Stimulated activated CD4-positive, alpha-beta T cell treated with anti-CD3 and anti-CD28 coated beads, Interleukin-15, amount 100 ng/mL, for 48 hours (primary cell): ENCODE measurements around the gene OSBP2.
"Not testable (repeated sequence)": the region's sequence is repeated elsewhere in the genome, so short reads cannot be mapped to it uniquely, and the experiment has no call there.

Experiments
- DNase-seq, 2 donors: peaks; one replicate each; pipeline ENCODE4 v3.0.0-alpha.2; 2020; ENCODE audit warnings: low read depth in 2 of 2

The OSBP2 gene

DNA sequence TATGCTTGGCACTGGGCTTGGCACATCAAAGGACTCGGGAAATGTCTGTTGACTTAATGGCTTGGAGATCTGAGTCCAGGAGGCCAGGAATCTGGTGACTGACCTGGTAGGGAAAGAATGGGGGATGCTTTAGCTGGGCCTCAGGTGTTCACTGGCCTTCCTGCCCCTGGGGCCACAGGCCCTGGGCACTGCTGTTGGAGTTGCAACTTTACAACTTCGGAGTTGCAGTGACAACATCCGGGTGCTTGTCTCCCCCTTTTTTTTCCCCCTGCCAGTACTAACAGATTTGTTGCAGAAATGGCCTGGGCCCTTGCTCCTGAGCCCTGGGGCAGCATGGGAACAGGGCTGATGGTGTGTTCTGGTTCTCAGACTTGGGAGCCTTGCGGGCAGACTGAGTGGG, 23.8 kb downstream of the OSBP2 start:
- DNase-seq = no peak

DNA sequence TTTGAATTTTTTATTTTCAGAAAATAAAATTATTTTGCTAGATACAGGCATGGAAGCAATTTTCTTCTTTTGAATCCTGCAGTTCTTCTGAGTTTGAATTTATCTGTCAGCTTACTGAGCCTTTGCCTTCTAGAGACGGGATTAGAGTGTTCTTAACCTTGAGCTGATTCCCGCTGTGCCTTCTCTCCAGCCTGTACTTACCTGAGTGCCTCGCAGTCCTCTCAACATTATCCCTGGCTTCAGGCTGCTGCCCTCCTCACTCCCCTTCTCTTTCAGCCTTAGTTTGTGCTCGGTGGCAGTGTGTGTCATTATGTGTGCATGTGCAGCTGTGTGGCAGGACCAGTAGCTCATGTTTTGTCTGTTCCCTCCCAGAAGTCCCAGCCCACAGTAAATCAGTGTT, 24.3 kb downstream of the OSBP2 start:
- no peak for DNase-seq

DNA sequence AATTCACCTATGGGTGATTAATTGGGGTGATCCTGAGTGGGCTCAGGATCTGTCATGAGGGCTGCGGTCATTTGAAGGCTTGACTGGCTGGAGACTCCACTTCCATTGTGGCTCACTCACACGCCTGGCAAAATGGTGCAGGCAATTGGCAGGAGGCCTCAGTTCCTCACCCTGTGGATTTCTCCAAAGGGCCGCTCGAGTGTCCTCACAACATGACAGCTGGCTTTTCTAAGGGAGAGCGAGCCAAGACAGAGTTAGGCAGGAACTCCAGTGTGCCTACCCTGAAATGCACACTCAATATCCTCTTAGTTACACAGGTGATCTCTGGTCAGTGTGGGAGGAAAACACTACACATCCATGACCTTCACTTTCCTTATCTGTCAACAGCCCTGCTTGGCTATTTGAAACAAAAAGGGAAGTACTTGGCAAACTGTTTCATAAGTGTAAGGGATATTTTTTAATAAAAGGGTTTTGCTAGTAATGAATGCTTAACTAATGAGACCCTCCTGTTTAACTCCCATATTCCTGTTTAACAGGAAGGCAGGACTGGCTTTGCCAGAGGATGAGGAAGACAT, 25.7 kb downstream of the OSBP2 start:
- no peak for DNase-seq

DNA sequence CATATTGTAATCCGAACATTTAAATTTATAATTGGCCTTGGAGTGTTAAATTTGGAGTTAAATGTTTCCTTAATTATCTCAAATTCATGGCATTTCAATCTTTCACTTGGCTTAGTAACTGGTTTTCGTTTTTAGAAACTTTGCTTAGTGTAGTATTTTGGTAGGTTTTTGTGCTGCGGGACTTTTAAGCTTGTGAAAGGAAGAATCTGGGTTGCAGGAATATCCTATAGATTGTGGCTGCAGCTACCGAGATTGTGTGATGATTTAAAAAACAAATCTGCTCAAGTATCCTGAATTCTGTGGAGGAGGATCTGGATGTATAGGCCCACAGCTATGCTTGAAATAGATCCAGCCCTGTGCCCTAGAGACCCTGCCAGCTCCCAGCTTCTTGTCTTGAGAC, 27.1 kb downstream of the OSBP2 start:
- no peak for DNase-seq

DNA sequence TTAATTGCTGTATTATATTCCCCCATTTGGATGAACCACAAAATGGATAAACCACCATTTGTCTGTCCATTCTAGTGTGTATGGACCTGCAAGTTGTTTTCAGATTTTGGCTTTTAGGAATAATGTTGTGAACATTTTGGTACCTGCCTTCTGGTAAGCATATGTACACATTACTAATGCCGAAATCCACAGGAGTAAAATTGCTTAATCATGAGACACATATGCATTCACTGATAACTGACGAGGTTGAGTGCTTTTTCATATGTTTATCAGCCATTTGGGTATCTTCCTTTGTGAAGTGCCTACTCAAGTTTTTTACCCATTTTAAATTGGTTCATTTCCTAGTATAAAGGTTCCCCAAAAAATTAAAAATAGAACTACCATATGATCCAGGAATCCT, 34.2 kb downstream of the OSBP2 start:
- no peak for DNase-seq

DNA sequence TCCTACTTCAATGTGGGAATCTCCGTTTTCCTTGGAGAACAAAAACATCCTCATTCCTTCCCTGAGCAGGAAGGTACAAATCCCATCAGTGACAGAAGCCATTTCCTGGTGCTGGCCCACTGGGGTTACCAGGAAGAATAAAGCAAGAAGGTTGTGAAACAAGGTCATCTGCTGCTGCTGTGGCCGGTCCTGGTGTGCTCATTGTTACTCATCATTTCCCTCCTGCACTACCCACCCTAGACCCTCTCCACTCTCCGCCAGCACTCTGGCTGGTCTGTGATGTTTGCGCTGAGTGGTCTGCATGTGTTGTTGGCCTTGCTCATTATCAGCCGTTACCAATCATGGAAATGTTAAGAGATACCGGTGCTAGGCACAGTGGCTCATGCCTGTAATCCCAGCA, 37.0 kb downstream of the OSBP2 start:
- DNase-seq = no peak

DNA sequence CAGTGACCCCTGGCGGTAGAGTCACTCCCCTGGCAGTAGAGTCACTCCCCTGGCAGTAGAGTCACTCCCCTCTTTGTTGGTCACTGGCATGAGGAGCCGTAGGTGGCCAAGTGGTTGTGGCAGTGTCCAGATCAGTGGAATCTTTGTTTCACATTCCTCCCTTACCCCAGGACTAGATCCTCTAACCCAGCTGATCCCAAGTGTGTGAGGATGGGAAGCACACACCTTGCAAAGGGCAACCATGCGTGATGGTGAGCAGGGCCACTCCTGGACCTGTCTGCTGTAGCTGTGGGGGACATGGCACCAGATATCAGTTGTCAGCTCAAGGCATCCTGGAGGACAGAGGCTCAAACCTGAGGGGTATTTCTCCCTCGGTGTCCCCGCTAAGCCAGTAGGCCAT, 37.8 kb downstream of the OSBP2 start:
- no peak for DNase-seq

DNA sequence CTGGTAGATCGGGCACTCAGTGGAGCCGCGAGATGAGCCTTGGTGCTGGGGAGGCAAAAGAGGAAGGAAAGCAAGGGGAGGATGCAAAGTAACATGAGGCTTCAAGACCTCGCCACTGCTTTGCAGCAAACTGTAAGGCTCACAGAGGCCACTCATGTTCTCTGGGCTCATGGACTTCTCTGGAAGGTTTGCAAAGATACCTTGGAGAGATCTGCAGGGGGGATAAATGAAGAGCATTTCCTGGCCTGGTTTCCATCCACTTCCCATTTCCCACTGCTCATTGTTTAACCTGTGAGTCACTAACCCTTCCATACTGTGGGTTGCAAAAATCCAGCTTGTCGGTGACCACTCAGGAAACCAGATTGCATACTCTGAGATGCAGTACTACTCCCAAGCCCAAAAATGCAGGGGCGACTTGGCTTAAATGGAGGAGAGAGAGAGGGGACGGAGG, 38.5 kb downstream of the OSBP2 start:
- no peak for DNase-seq

DNA sequence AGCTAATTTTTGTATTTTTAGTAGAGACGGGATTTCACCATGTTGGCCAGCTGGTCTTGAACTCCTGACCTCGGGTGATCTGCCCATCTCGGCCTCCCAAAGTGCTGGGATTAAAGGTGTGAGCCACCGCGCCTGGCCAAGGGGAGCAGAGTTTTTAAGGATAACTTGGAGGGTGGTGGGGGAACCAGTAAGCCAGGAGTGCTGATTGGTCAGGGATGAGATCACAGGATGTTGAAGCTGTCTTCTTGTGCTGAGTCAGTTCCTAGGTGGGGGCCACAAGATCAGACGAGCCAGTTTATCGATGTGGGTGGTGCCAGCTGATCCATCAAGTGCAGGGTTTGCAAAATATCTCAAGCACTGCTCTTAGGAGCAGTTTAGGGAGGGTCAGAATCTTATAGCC, 45.3 kb downstream of the OSBP2 start:
- DNase-seq = not testable (repeated sequence)

DNA sequence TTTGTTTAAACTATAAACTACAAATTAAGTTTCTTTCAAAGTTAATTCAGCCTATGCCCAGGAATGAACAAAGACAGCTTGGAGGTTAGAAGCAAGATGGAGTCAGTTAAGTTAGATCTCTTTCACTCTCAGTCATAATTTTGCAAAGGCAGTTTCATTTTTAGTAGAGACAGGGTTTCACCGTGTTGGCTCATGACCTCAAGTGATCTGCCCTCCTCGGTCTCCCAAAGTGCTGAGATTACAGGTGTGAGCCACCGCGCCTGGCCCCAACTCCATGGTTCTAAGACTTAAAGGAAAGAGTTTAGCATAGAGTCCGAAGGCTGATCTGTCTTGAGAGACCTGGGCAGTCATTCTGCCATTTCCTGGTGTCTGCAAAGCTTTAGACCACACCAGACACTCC, 45.8 kb downstream of the OSBP2 start:
- peak in 1 of 2 donors; percentile 33 for DNase-seq

DNA sequence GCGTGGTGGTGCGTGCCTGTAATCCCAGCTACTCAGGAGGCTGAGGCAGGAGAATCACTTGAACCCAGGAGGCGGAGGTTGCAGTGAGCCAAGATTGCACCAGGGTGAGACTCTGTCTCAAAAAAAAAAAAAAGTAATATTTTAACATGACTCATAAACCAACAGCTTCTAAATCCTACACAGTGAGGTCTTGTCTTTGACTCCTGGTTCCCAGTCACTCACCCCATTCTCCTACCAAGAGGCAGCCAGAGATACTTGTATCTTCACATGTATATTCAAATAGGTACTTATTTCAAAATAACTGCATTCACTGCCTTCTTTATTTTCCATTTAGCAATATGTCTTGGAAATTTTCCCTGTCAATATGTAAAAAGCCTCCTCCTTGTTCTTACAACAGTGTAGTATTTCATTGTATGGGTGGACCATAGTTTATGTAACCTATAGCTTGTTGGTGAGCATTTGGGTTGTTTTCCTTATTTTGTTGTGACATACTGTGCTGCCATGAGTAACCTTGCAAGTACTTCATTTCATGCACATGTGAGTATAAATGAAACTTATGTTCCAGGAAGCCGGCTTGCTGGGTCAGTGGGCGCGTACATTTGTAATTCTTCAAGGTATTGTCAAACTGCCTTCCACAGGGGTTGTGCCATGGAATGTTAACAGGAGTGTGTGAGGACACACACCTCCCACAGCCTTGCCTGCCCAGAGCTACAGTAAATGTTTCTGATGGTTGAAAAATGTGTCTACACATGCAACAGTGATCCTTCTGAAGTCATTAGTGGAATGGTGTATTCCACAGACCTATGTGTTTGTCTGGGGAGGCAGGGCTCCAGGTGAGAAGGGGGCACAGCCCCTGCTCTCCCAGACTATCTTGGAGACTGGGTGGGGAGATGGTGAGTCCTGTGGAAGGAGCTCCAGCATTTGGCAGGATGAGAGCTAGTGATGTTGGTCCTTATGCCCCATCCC, 47.9 kb downstream of the OSBP2 start:
- DNase-seq = no peak

DNA sequence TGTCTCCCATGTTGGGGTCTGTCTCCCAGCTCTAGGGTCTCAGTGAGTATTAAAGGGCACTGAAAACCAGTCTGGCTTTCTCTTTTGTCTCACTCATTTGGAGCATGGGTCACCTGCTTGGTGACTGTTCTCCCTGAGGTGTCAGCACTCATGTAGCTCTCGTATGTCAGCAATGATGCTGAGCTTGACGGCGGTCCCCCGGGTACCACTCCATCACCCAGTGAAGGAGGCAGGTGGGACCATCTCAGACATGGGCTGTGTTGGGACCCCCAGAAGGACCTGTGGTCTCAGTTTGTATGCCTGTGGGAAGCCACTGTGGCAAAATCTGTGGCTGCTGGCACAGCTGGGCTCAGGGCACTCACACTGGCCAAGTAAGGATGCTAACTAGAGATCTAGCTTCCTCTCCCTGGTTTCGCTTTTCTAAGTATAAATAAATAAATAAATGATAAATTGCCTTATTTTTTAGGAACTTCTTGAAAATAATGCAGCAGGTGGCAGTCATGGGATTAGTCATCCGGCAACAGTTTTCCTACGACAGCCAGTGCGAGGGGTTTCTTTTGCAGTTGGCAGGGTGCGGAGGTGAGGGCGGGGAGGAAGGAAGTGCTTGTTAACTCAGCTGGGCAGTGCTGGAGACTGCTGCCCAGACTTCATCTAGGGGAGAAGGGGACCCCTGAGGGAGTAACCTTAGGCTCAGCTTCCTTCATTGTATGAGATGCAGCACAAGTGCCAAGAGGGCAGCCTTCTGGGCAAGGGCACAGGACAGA, 48.8 kb downstream of the OSBP2 start:
- no peak for DNase-seq

DNA sequence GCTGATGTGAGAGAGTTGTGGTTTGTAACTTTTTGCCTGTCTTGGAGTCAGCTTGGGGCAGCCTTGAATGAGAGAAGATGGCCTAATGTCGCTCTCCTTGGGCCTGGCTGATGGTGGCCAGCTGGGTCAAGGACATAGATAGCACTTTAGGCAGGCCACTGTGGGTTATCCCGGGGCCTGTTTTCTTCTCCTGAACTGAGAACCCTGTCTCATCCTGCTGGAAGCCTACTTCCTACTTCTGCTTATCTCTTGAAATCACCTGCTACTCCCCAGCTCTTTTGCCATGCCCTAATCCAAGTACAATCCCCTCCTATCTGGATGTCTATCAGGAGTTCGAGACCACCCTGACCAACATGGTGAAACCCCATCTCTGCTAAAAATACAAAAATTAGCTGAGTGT, 49.5 kb downstream of the OSBP2 start:
- no peak for DNase-seq

DNA sequence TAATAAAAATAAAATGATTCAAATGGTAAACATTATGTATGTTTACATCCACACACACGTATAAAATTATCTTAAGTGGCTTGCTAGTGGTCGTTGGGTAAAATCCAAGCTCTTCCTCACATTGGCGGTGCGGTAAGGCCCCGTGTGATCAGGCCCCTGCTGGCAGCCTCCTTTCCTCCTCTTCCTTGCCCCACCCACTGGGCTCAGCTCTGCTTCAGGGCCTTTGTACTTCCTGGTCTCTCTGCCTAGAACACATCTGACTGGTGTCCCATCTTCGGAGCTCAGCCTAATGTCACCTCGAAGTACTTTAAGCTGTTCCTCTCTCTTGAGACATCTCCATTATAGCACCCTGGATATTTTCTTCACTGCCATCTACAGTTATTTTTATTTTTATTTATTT, 52.8 kb downstream of the OSBP2 start:
- no peak for DNase-seq

DNA sequence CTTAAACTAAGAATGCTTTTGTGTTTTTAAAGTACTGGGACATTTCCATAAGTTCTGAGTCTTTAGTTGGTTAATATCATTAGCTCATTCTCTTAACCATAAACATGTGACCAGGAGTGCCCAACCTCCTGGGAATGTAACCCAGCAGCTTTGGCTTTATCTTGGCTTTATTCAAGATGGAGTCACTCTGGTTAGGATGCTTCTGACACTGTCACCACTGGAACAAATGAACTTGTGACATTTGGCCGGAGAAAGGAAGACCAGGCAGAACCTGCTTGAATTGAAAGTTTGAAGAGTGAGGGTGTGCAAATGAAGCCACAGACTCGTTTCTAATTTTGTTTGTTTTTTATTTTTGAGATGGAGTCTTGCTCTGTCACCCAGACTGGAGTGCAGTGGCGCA, 54.6 kb downstream of the OSBP2 start:
- DNase-seq = no peak

DNA sequence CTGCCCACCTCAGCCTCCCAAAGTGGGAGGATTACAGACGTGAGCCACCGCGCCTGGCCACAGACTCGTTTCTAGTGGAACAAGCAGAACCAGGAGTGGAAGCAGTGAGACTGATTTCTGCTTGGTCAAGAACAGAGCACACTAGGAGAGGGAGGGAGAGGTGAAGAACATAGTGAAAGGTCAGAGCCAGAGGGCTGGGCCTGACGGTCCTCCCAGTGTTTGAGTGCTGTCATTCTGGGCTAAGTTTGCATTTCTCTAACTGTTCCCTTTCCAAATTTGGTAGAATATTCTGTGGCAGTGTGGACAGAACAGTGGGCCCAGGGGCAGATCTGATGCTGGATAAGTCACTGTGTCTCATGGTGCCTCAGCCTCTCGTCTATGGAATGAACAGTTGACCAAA, 55.2 kb downstream of the OSBP2 start:
- DNase-seq = no peak

DNA sequence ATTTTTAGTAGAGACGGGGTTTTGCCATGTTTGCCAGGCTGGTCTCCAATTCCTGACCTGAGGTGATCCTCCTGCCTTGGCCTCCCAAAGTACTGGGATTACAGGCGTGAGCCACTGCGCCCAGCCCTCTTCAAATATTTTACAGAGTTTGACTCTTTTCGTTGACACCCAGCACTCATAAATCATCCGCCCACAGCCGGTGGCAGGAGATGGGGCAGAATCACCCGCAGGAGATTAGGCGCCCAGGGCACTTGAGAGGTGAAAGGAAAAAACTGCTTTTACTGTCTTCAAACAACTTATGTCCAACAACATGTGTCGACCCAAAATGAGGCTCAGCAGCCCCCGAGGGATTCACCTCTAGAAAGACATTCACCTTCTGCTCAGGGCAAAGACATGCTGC, 56.9 kb downstream of the OSBP2 start:
- DNase-seq = no peak

DNA sequence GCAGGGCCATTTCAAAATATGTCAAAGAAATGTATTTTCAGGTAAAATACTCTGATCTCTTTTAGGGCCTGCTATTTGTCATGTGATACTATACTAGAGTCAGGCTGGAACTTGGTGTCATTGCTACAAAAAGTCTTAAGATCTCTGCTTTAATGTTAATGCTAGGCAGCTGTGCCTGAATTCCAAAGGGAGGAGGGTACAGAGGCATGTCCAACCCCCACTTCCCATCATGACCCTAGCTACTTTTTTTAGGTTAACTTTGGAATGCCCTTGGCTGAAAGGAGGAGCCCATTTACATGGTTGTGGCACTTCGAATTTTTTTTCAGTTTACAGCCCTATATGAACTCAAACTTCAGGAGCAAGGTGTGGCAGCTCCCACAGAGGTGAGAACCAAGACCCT, 58.1 kb downstream of the OSBP2 start:
- DNase-seq = no peak

DNA sequence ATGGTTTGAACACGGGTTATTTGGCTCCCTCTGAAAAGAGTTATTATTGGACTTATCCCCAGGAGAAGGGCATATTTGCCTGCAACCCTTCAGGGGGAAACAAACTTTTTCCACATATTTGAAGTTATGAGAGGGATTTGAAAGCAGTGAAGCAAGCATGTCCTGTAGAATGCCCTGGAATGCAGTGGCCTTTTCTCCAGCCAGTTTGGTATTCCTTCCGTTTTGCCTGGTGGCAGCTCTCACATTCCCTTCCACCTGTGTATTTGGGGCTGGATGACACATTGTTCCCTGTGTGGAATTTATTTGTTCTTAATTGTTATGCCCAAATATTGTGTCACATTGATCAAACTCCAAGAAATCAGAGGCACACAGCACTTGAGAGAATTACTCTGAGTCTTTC, 59.0 kb downstream of the OSBP2 start:
- no peak for DNase-seq

DNA sequence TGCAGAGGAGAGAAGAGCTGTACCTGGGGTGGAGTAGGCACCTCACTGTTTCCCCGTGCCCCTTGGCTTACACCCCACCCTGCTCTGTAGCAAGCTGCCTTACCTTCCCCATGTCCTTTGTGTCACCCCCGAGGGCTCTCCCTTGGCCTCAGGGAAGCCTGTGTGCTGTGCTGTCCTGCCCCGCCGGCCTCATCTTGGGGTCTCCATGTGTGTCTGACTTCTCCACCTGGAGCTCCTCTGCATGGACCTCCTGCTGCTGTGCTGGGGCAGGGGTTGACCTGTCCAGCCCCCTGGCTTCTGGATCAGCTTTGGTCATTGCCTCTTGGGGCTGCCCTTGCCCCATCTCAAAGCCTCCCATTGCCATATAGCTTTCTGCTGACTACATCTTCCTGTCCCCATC, 59.8 kb downstream of the OSBP2 start:
- no peak for DNase-seq

DNA sequence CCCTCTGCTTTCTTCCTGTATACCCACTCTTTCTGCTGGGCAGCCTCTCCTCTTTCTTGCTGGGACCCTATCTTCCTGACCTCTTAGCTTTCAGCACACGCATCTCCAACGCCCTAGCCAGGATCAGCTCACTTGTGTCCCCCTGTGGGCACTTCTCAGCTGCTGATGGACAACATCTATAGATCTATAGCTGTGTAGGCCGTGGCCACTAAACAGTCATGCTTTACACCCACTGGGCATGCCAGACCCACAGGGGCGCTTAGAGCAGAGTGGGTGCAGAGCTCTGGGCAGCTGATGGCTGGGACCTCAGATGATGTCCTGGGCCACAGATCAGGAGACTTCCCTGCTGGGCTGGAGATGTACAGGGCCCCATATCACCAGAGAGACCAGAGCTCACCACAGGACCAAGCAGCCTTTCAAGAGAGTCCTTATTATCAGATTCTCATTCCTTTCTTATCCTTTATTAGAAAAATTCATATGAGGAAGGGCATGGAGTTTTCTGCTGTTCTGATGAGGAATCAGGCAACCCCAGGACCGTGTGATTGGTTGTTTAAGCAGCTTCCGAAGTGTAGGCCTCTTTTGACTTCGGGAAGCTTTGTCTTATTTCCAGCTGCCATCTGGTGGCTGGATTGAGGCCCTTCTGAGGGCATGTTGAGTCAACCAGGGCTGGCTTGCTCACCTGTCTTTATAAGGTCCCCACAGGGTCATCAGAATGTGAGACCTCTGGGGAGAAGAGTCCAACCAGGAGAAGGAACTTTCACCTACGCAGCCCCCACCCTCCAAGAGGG, 60.5 kb downstream of the OSBP2 start:
- DNase-seq = peak in 1 of 2 donors; percentile 48

DNA sequence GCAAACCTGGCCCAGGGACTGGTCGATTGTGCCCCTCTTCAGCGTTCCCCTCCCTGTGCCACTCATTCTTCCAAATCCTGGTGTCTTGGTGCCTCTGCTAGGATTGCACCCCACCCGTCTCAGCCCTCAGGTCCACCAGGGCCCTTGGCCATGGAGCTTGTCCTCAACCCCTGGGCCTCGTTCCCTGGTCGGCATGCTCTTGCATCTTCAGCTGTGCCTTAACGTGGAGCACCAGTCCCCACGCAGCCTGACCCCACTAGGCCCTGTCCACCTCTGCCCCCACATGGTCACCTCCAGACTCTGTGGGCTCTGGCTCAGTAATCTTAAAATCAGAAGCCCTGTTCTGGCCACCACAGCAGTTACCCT, 61.1 kb downstream of the OSBP2 start:
- no peak for DNase-seq
